ENCODE measurements around the gene BCAP31.

The BCAP31 gene

DNA sequence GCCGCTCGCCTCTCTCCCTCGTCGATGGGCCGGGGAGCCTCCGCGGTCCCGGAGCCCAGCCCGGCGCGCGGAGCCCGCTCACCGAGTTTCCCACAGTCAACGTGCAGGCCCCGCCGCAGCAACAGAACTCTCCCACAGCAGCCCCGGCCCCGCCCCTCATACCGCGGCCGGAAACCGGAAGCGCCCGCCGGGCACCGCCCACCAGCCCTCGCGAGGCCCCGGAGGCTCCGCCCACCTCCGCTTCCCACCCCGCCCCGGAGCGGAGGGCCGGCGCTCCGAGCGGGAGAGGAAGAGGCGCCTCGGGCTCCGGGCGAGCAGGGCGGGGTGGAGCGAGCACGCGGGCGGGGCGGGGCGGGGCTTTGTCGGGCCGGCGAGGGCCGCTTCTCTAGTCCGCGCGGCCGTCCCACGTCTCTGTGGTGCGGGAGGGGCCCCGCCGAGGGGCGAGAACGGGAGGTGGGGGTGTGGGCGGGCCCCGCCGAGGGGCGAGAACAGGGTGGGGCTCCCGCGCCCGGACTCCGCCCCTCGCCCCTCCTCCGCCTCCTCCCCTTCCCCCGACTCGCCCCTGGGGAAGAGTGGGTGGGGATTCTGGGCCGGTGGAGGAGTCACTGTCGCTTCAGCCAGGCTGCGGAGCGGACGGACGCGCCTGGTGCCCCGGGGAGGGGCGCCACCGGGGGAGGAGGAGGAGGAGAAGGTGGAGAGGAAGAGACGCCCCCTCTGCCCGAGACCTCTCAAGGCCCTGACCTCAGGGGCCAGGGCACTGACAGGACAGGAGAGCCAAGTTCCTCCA is at the start of gene BCAP31, which contains the start of gene ABCD1:
TSS of gene BCAP31 (minus strand) at position 136 of the 787 bp plus-strand sequence. CDS start 1,143 bp downstream, outside the sequence.
TSS of gene ABCD1 (plus strand) at position 605 of the 787 bp plus-strand sequence. CDS start 411 bp downstream, outside the sequence.
- peak; percentile 87 for DNase-seq

- DNase-seq = no peak
Observed at GRCh38 chrX:153773218-153773611, 49.0 kb upstream of the BCAP31 start.

DNA sequence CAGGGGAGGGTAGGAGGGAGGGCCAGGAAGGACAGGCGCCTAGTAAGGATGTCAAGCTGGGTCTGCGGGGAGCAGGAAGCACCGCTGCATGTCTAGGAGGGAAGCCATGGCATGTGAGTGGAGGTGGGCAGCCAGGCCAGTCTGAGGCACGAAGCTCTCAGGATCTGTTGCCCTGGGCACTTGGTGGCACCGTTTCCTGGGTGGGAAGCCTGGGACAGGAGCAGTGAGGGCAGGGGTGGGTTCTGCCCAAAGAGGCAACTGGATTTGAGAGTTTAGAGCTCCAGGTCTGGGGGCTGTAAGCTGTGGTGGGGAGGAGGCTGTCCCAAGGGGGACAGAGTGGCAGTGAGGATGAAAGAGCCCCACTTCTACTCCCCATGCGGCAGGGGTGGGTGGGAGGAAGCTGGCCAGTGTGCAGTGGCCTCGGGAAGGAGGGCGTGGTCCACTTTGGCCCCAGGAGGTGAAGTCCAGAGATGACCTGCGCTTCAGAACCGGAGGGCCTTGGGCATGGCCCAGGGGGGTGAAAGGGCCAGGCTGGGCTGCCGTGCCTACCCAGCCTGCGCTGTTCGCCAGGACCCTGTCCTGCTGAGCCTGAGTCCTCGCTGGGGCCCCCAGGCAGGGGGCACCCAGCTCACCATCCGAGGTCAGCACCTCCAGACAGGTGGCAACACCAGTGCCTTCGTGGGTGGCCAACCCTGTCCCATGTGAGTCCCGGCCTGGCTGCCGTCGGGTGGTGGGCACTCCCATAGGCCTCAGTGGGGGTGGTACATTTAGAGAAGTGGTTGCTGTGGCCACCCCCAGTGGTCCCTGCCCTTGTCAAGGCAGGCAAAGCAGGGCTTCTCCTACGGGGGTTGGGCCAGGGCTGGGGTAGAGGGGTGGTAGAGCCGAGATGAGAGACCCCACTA is 48.4 kb upstream of the BCAP31 start:
- DNase-seq = no peak

DNA sequence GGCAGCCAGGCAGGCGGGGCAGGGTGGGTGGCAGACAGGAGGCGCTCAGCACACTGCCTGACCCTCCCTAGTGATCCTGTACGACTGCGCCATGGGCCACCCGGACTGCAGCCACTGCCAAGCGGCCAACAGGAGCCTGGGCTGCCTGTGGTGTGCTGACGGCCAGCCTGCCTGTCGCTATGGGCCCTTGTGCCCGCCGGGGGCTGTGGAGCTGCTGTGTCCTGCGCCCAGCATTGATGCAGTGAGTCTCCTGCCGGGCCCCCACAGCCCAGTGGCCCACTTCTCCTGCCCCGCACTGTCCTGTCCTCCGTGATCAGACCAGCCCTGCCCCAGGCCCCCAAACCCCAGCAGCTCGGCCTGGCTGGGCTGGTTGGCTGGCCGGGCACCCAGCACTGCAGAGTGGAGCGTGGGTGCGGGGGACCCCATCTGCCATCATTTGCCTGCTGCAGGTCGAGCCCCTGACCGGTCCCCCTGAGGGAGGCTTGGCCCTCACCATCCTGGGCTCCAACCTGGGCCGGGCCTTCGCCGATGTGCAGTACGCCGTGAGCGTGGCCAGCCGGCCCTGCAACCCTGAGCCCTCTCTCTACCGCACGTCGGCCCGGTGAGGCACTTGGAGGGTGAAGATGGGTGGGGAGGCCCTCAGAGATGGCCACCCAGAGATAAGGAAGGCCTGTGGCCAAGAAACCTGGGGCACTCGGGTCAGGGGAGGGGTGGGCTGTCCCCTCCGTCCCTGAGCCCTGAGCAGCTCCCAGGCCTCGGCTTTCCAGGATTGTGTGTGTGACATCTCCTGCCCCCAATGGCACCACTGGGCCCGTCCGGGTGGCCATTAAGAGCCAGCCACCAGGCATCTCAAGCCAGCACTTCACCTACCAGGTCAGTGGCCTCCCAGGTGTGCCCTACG is 47.5 kb upstream of the BCAP31 start:
- DNase-seq = no peak

GRCh38 chrX:153770601-153771414 is 46.6 kb upstream of the BCAP31 start:
- DNase-seq = no peak

GRCh38 chrX:153769865-153770600 is 45.8 kb upstream of the BCAP31 start:
- DNase-seq = no peak

- DNase-seq = no peak
Observed at GRCh38 chrX:153769158-153769864, 45.1 kb upstream of the BCAP31 start.

DNA sequence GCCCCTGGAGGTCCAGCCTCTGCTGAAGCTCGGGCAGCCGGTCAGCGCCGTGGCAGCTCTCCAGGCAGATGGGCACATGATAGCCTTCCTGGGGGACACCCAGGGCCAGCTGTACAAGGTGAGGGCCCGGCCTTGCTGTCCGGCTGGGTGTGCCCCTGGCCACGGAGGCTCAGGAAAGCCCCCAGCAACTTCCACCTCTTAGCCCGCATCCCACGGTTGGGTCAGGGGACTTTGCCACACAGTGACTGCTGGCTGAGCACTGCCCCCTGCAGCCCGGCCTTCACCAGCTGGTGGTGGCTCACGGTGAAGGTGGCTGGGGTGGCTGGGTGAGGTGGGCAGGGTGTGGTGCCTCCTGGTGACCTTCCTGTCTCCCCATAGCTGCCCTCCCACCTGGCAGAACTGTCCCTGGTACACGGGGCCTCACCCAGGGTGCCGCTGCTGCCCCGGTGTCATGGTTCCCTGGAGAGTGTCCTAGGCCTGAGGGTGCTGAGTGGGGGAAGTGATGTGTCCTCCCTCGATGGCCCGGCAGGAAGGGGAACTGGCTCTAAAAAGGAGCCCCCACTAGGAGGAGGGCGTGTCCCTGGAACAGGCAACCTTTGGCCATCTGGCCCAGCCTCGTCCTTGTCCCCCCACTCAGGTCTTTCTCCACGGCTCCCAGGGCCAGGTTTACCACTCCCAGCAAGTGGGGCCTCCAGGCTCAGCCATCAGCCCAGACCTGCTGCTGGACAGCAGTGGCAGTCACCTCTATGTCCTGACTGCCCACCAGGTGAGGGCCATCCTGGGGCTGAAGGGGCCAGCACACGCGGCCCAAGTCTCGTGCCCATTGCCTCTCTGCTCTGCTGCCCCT is 44.3 kb upstream of the BCAP31 start:
- DNase-seq = no peak

DNA sequence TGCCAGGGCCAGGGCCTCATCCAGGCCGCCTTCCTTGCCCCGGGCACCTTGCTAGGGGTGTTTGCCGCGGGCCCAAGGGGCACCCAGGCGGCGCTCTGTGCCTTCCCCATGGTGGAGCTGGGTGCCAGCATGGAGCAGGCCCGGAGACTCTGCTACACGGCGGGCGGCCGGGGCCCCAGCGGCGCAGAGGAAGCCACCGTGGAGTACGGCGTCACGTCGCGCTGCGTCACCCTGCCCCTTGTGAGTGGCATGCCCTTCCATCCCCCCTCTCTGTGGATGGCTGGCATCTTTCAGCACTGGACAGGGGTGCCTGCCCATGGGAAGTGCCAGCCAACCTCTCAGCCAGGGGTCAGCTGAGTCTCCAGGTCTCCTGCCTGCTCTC is 43.5 kb upstream of the BCAP31 start:
- DNase-seq = no peak

DNA sequence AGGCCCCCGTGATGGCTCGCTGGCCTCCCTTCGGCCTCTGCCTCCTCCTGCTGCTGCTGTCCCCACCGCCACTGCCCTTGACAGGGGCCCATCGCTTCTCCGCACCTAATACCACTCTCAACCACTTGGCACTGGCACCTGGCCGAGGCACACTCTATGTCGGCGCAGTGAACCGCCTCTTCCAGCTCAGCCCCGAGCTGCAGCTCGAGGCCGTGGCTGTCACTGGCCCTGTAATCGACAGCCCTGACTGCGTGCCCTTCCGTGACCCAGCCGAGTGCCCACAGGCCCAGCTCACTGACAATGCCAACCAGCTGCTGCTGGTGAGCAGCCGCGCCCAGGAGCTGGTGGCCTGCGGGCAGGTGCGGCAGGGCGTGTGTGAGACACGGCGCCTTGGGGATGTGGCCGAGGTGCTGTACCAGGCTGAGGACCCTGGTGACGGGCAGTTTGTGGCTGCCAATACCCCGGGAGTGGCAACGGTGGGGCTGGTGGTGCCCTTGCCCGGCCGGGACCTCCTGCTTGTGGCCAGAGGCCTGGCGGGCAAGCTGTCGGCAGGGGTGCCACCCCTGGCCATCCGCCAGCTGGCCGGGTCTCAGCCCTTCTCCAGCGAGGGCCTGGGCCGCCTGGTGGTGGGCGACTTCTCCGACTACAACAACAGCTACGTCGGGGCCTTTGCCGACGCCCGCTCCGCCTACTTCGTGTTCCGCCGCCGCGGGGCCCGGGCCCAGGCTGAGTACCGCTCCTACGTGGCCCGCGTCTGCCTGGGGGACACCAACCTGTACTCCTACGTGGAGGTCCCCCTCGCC is 42.9 kb upstream of the BCAP31 start:
- no peak for DNase-seq

DNA sequence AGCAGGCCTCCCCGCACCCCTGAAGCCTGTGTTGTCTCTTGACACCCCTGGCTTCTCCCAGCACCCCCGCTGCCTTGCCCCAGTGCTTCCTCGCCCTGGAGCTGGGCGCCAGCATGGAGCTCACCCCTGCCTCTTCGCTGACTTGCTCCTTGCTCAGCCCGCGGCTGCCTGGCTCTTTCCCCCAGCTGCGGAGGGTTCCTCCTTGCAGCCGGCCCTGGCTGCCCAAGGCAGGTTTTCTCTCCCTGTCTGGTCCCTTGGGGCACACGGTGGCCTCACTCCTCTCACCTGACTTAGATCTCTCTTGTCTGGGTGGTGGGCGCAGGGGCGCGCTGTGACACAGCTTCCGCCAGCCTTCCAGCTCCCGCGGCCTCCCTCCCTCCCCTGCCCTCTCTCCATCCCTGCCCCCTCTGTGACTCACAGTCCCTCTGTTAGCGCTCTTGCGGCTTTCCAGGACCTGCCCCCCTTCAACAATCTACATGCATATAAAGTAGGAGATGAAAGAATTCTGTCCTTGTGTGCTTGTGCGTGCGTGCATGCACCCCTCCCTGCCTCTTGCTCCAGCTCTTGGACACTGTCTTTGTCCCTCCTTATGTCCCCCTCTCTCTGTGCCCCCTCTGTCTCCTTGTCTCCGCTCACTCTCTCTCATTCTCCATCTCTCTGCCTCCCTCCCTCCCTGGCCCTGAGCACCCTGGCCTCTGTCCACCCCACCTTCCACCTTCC is 42.1 kb upstream of the BCAP31 start:
- peak; percentile 20 for DNase-seq

GRCh38 chrX:153765138-153766079 is 41.2 kb upstream of the BCAP31 start:
- no peak for DNase-seq

DNA sequence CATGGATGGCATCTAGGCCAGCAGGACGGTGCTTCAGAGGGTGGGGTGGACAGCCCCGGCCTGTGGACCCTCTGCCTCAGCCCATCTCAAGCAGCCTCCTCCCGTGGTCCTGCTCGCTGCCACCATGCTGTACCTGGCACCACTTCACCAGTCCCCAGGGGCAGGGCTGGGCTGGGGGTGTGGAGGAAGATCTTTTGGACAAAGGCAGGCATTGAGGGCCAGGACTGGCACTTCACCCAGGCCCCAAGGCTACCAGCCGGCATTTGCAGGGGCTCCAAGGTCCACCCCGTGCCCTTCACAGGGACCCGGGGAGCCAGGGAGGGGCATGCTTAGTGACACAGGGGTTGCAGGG is 40.6 kb upstream of the BCAP31 start:
- no peak for DNase-seq

DNA sequence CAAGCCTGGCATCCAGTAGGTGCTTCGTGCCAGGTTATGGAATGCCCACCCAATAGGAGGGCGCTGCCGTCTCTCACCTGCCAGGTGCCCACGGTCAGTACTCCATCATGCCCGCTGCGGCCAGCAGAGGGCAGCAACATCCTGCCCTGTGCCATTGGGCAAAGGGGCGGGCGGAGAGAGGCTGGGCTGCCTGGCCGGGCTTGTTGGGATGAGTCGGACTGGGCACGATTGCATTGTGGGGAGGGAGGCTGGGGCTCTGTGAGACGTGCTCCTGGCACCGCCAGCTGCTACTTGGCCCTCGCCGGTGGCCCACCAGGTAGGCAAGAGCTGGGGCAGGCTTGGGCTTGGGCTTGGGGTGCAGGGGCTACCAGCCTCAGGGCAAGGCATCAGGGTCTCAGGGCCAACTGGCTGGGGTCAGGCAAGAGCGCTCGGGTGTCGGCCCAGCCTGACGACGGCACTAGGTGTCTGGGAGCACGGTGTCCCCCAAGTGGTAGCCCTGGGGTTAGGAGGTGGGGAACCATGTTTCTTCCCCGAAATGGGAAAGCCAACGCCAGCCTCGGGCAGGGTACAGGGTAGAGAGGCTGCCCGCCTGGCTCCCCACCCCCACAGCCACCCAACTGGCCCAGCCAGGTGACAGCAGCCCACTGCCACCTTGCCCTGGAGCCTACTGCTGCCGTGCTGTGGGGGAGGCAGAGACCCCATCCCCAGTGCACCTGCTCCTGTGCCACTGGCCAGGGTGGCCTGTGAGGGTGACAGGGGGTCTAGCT is 40.0 kb upstream of the BCAP31 start, which contains the start of gene PLXNB3:
TSS of gene PLXNB3 (plus strand) at position 261 of the 767 bp plus-strand sequence. CDS start 1,287 bp downstream, outside the sequence.
- DNase-seq = peak; percentile 76

DNA sequence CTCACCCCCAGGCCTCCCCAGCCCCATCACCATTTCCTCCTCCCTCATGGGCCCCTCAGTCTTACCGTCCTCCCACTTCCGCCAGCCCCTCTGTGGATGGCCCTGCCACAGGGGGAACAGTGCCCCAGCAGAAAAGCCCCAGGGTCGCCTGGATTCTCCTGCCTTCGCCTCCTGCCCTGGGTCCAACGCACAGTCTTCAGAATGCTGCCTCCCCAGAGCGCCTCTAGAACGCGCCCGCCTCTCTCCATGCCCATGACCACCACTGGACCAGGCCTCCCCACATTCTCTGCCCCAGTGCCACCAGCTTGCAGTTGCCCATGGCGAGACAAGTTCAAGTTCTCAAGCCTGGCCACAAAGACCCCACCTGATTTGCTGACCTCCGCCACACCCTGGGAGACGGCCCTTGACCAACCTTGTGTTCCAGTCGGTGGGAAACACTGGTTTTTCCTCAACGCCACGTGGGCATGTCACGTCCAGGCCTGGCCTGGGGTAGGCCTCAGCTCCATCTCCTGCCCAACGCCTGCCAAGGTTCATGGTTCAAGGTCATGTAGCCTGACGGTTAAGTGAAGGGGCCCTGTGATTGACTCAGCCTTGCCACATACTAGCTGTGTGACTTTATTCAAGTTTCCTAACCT is 39.2 kb upstream of the BCAP31 start:
- DNase-seq = no peak

Measured in activated naive CD4-positive, alpha-beta T cell treated with Interleukin-2 at 50 U/mL for 16 hours (primary cell).